Neural cell (in vitro differentiated cells): ENCODE results near the gene HDAC10. TPM values are rescaled to one million over a fixed set of nuclear protein-coding genes. Genes with fewer than 3 reads are reported as not detected.

Experiments
- H2AFZ ChIP-seq: fragments of 200-600, 300-800 bp; sonication (generic), shearing (Covaris generic); 2 replicates; pipeline ENCODE4 v1.6.0; 2014; ENCODE audit warnings: low read depth, mild to moderate bottlenecking, antibody characterized with exemption, low read length, moderate library complexity
- H3F3A ChIP-seq: fragments of 200-600 bp; shearing (Covaris generic); 2 replicates; pipeline ENCODE4 v1.6.1; 2016; ENCODE audit warnings: mild to moderate bottlenecking, moderate library complexity, mixed read lengths, antibody characterized with exemption, low read length; ENCODE audit not compliant: insufficient read depth, poor library complexity, severe bottlenecking
- H3K27ac ChIP-seq: fragments of 200-600, 300-800 bp; sonication (generic), shearing (Covaris generic); 2 replicates; pipeline ENCODE4 v1.5.1; 2014; ENCODE audit warnings: mild to moderate bottlenecking, low read length, moderate library complexity
- H3K27me3 ChIP-seq: fragments of 300-800, 200-600 bp; sonication (generic), shearing (Covaris generic); 2 replicates; pipeline ENCODE4 v1.6.0; 2014; ENCODE audit warnings: mild to moderate bottlenecking, low read depth, low read length, moderate library complexity; ENCODE audit not compliant: insufficient read depth
- H3K36me3 ChIP-seq: fragments of 300-800, 200-600 bp; sonication (generic), shearing (Covaris generic); 2 replicates; pipeline ENCODE4 v1.5.1; 2014; ENCODE audit warnings: mild to moderate bottlenecking, antibody characterized with exemption, low read length, moderate library complexity; ENCODE audit not compliant: insufficient read depth
- H3K4me2 ChIP-seq: fragments of 300-800, 200-600 bp; sonication (generic), shearing (Covaris generic); 2 replicates; pipeline ENCODE4 v1.6.0; 2014; ENCODE audit warnings: mild to moderate bottlenecking, low read length
- H3K4me3 ChIP-seq: fragments of 300-800, 200-600 bp; sonication (generic), shearing (Covaris generic); 2 replicates; pipeline ENCODE4 v1.5.1; 2014; ENCODE audit warnings: mild to moderate bottlenecking, low read length, moderate library complexity
- H3K79me2 ChIP-seq: fragments of 200-600 bp; shearing (Covaris generic); replicated peaks from 2 replicates; pipeline ENCODE4 v1.6.0; 2014; ENCODE audit warnings: mild to moderate bottlenecking, low read length, moderate library complexity; ENCODE audit not compliant: insufficient read depth
- H3K9ac ChIP-seq: fragments of 300-800, 200-600 bp; sonication (generic), shearing (Covaris generic); 2 replicates; pipeline ENCODE4 v1.6.1; 2016; ENCODE audit warnings: mild to moderate bottlenecking, low read length, mixed read lengths
- H3K9me2 ChIP-seq: fragments of 200-600 bp; shearing (Covaris generic); 2 replicates; pipeline ENCODE4 v1.6.1; 2016; ENCODE audit warnings: mild to moderate bottlenecking, low read length, mixed read lengths; ENCODE audit not compliant: insufficient read depth
- H3K9me3 ChIP-seq: fragments of 200-600, 300-800 bp; sonication (generic), shearing (Covaris generic); 2 replicates; pipeline ENCODE4 v1.6.1; 2016; ENCODE audit warnings: mild to moderate bottlenecking, mixed run types, low read length, moderate library complexity, mixed read lengths
- H4K20me1 ChIP-seq: fragments of 200-600 bp; shearing (Covaris generic); 2 replicates; pipeline ENCODE4 v1.6.1; 2016; ENCODE audit warnings: mild to moderate bottlenecking, mixed run types; ENCODE audit not compliant: insufficient read depth
- EP300 ChIP-seq: fragments of 450-650 bp; conservative IDR thresholded peaks from 2 replicates; pipeline ENCODE4 v1.6.1; 2014; ENCODE audit warnings: antibody characterized with exemption, mild to moderate bottlenecking, moderate library complexity; ENCODE audit not compliant: poor library complexity, severe bottlenecking
- EZH2 ChIP-seq: fragments of 200-600, 300-800 bp; shearing (Covaris generic), sonication (generic); IDR thresholded peaks from 2 replicates; pipeline ENCODE4 v1.6.1; 2014; ENCODE audit warnings: antibody characterized with exemption, low read length, borderline replicate concordance, mild to moderate bottlenecking; ENCODE audit not compliant: insufficient read depth, poor library complexity, severe bottlenecking
- MXI1 ChIP-seq: fragments of 450-650 bp; conservative IDR thresholded peaks from 2 replicates; pipeline ENCODE4 v1.6.1; 2014; ENCODE audit warnings: antibody characterized with exemption, mild to moderate bottlenecking; ENCODE audit not compliant: poor library complexity, severe bottlenecking
- POLR2AphosphoS5 ChIP-seq: IDR thresholded peaks from 2 replicates; pipeline ENCODE4 v1.6.1; 2012
- RAD21 ChIP-seq: fragments of 450-650 bp; conservative IDR thresholded peaks from 2 replicates; pipeline ENCODE4 v1.6.1; 2014; ENCODE audit warnings: antibody characterized with exemption, mild to moderate bottlenecking, moderate library complexity
- SMC3 ChIP-seq: fragments of 450-650 bp; conservative IDR thresholded peaks from 2 replicates; pipeline ENCODE4 v1.6.1; 2014; ENCODE audit warnings: antibody characterized with exemption, mild to moderate bottlenecking, moderate library complexity; ENCODE audit not compliant: poor library complexity
- TAF1 ChIP-seq: IDR thresholded peaks from 2 replicates; pipeline ENCODE4 v1.6.1; 2012; ENCODE audit warnings: low read depth
- polyA plus RNA-seq: library from polyadenylated mRNA; depleted of rRNA; stranded (reverse); fragments of >200 nt; gene quantifications from 2 replicates; pipeline ENCODE4 v1.2.3, GENCODE V29; 2014
- TF ChIP-seq, protein P1 (sequence below): IDR thresholded peaks from 2 replicates; pipeline ENCODE4 v1.6.1; 2012; ENCODE audit warnings: borderline replicate concordance
- TF ChIP-seq, protein P2 (sequence below): fragments of 450-650 bp; IDR thresholded peaks from 2 replicates; pipeline ENCODE4 v1.5.1; 2014; ENCODE audit warnings: antibody characterized with exemption, mild to moderate bottlenecking, moderate library complexity; ENCODE audit not compliant: poor library complexity, severe bottlenecking

HDAC10 gene
- polyA plus RNA-seq, 1 donor from 2014 or later: 39.1 TPM

DNA sequence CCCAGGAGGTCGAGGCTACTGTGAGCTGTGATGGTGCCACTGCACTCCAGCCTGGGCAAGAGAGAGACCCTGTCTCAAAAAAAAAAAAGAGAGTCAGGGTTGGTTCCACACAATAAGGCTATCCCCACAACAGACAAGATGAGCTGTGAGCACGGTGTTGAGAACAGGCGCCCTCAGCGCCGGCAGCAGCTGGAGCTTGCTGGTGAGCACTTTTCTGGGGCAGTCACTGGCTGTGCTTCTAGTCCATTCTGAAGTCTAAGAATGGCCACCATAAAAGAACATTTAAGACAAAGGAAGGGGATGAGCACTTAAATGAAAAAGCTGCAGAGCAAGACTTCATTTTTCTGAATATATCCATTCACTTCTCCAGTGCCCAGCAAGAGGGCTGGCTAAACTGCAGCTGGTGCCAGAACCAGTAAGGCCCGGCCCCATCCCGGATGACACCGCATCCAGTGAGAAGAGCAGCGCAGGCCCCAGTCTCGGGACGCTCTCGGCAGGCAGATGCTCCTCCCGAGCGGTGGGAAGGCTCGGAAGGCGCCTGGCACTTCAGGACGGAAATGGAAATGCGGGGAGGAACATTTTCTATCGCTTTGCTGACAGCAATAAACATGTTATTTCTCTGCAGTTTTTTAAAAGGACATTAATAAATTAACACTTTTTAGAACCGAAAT lies 18.4 kb downstream of the HDAC10 start:
- Histone ChIP-seq H3K9me3 (no peaks in the 10 kb centered on the region), H3K9me2 (no peaks in the 10 kb centered on the region), H3K27ac (no peak overlapping the region), H3K27me3 (no peaks in the 10 kb centered on the region), H3K9ac (no peak overlapping the region), H3K36me3 (no peaks in the 10 kb centered on the region), H3K79me2 (peaks cover 6% of the 10 kb centered on the region), H4K20me1 (no peaks in the 10 kb centered on the region), H3F3A (no peaks in the 10 kb centered on the region), H3K4me3 (no peak overlapping the region), H2AFZ (no peak overlapping the region), H3K4me2 (no peak overlapping the region)
- no peak for TF ChIP-seq MXI1
- no peak for TF ChIP-seq POLR2AphosphoS5
- TF ChIP-seq, protein P1, sequence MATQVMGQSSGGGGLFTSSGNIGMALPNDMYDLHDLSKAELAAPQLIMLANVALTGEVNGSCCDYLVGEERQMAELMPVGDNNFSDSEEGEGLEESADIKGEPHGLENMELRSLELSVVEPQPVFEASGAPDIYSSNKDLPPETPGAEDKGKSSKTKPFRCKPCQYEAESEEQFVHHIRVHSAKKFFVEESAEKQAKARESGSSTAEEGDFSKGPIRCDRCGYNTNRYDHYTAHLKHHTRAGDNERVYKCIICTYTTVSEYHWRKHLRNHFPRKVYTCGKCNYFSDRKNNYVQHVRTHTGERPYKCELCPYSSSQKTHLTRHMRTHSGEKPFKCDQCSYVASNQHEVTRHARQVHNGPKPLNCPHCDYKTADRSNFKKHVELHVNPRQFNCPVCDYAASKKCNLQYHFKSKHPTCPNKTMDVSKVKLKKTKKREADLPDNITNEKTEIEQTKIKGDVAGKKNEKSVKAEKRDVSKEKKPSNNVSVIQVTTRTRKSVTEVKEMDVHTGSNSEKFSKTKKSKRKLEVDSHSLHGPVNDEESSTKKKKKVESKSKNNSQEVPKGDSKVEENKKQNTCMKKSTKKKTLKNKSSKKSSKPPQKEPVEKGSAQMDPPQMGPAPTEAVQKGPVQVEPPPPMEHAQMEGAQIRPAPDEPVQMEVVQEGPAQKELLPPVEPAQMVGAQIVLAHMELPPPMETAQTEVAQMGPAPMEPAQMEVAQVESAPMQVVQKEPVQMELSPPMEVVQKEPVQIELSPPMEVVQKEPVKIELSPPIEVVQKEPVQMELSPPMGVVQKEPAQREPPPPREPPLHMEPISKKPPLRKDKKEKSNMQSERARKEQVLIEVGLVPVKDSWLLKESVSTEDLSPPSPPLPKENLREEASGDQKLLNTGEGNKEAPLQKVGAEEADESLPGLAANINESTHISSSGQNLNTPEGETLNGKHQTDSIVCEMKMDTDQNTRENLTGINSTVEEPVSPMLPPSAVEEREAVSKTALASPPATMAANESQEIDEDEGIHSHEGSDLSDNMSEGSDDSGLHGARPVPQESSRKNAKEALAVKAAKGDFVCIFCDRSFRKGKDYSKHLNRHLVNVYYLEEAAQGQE: no peak
- no peak for TF ChIP-seq SMC3
- TF ChIP-seq TAF1: no peak
- TF ChIP-seq, protein P2, sequence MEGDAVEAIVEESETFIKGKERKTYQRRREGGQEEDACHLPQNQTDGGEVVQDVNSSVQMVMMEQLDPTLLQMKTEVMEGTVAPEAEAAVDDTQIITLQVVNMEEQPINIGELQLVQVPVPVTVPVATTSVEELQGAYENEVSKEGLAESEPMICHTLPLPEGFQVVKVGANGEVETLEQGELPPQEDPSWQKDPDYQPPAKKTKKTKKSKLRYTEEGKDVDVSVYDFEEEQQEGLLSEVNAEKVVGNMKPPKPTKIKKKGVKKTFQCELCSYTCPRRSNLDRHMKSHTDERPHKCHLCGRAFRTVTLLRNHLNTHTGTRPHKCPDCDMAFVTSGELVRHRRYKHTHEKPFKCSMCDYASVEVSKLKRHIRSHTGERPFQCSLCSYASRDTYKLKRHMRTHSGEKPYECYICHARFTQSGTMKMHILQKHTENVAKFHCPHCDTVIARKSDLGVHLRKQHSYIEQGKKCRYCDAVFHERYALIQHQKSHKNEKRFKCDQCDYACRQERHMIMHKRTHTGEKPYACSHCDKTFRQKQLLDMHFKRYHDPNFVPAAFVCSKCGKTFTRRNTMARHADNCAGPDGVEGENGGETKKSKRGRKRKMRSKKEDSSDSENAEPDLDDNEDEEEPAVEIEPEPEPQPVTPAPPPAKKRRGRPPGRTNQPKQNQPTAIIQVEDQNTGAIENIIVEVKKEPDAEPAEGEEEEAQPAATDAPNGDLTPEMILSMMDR: no peak
- TF ChIP-seq EP300: no peak
- TF ChIP-seq EZH2: no peak
- no peak for TF ChIP-seq RAD21

DNA sequence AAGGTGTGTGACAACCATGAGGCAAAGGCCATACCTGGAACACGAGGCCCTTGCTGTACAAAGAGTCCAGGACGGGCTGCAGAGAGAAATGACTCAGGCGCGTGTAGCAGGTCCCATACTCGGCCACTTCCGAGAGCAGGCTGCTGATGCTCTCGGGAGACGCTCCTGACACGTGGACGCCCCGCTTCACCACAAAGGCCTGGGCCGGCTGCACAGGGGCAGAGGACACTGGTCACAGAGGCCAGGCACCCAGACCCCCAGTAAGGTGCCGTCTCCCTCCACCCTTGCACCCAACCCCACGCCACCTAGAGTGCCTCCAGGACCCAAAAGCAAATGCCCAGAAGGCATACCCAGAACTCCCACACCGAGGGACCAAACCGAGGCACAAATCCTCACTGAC lies 21.7 kb downstream of the HDAC10 start:
- no peak overlapping the region for H2AFZ ChIP-seq
- H3K4me2 ChIP-seq: no peak overlapping the region
- H3K79me2 ChIP-seq: no peaks in the 10 kb centered on the region
- H3K27me3 ChIP-seq: no peaks in the 10 kb centered on the region
- no peak overlapping the region for H3K9ac ChIP-seq
- no peak overlapping the region for H3K27ac ChIP-seq
- H3F3A ChIP-seq: no peaks in the 10 kb centered on the region
- no peak overlapping the region for H3K4me3 ChIP-seq
- no peaks in the 10 kb centered on the region for H3K9me3 ChIP-seq
- no peaks in the 10 kb centered on the region for H4K20me1 ChIP-seq
- H3K9me2 ChIP-seq: no peaks in the 10 kb centered on the region
- TF ChIP-seq EZH2 (no peak), SMC3 (no peak), POLR2AphosphoS5 (no peak), TAF1 (no peak), EP300 (no peak)
- TF ChIP-seq, protein P2: no peak
- TF ChIP-seq, protein P1: no peak
- no peaks in the 10 kb centered on the region for H3K36me3 ChIP-seq
